IPS-11a (cell line): Measurements from ENCODE around the gene MAP3K6.
"Not testable (repeated sequence)": the region's sequence is repeated elsewhere in the genome, so short reads cannot be mapped to it uniquely, and the experiment has no call there.

Source experiments
- H3K4me3 ChIP-seq: one replicate; pipeline ENCODE4 v1.5.1; 2013; ENCODE audit warnings: low read depth, low read length, control low read depth

The MAP3K6 gene

GRCh38 chr1:27395441-27396195 is 28.9 kb upstream of the MAP3K6 start:
- no peak overlapping the region for H3K4me3 ChIP-seq

DNA sequence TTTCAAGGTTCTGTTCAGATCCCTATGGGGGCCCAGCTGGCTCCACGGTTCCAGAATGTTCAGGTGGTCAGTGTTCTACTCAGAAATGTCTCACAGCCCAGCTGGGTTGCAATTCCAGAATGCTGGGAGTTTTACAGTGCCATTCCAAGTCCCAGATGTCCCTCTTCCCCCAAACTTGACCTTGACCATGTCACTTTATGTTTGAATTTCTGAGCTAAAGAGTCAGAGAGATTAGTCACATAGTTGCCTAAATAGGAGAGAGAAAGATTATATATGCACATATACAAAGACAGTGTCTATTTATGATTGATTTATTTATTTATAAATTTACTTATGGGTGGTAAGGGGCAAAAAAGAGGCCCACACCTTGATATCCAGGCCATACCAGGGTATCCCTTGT is 28.2 kb upstream of the MAP3K6 start:
- no peak overlapping the region for H3K4me3 ChIP-seq

DNA sequence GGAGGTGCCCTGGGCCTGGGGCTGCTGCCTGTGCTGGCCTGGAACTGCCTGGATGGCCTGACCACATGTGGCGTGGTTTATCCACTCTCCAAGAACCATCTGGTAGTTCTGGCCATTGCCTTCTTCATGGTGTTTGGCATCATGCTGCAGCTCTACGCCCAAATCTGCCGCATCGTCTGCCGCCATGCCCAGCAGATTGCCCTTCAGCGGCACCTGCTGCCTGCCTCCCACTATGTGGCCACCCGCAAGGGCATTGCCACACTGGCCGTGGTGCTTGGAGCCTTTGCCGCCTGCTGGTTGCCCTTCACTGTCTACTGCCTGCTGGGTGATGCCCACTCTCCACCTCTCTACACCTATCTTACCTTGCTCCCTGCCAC is 27.5 kb upstream of the MAP3K6 start:
- H3K4me3 ChIP-seq: no peak overlapping the region

- H3K4me3 ChIP-seq: no peak overlapping the region
Observed at GRCh38 chr1:27393641-27394281, 27.0 kb upstream of the MAP3K6 start.

DNA sequence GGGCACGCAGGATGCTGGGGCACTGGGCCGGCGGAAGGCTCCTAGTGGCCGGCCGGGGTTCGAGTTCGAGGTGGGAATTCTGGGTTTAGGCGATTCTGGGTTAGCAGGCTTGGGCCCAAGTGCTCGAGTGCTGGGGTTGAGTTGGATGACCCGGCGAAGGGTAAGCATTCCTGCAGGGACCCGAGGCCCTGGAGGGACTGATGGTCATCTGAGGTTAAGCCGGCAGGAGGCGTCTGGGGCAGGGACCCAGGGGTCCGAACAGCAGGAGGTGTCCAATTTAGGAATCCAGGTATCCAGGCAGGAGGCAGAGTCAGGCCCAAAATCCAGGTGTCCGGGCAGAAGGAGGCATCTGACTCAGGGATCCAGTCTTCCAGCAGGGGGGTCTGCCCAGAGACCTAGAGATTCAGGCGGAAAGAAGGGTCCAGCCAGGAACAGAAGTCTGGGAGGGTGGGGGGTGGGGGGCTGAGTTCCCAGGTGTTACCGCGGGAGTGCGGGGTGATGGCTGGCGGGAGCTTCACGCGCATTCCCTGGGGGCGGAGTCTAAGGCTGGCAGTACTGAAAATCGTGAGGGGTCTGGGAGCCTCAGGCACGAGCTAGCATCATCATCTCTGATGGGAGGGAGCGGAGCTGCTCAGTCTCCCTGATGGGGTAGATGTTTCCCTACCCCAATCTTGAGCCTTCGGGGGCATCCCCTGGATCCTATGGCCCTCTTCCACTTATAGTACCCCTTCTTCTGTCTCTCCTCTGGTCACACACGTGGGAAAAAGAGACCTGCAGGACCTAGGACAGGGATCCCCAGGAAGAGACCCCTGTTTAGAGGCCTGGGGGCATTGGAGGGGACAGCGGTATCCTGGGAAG is 26.2 kb upstream of the MAP3K6 start:
- H3K4me3 ChIP-seq: peak overlapping the region; percentile 76

DNA sequence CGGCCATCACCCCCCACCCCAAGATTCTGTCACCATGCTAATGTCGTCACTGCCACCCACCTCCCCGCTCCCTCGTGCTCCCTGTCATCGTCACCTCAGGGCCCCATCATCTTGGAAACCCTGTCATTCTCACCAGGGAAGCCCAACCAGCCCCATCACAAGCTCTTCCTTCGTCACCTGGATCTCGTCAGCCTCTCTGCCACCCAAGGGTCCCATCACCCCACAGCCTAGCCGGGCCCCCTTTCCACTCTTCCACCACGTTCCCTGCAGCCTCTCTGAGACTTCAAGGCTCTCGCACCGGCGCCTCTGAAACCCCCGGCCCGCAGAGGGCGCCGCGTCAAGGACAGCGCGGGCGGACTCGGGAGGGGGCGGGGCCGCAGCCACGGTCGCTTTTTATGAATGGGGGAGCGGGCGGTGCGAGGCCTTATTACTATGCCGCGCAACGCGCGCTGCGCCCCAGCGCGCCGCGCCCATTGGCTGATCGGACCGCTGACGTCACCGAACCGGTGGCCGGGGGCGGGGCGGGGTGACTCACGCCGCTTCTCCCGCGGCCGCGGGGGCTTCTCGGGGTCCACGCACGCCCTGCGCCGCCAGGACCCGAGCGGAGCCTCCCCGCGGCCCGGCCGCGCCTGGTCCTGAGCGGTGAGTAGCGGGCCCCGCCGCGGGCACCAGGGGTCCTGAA is 25.5 kb upstream of the MAP3K6 start, which contains the start of gene GPR3:
Gene GPR3 (plus strand): TSS at position 527 of the 682 bp plus-strand sequence. CDS start 1,177 bp downstream, outside the sequence.
- H3K4me3 ChIP-seq: peak within 1 kb of the TSS; percentile 76

GRCh38 chr1:27391511-27392095 is 24.8 kb upstream of the MAP3K6 start:
- H3K4me3 ChIP-seq: peak overlapping the region; percentile 6

DNA sequence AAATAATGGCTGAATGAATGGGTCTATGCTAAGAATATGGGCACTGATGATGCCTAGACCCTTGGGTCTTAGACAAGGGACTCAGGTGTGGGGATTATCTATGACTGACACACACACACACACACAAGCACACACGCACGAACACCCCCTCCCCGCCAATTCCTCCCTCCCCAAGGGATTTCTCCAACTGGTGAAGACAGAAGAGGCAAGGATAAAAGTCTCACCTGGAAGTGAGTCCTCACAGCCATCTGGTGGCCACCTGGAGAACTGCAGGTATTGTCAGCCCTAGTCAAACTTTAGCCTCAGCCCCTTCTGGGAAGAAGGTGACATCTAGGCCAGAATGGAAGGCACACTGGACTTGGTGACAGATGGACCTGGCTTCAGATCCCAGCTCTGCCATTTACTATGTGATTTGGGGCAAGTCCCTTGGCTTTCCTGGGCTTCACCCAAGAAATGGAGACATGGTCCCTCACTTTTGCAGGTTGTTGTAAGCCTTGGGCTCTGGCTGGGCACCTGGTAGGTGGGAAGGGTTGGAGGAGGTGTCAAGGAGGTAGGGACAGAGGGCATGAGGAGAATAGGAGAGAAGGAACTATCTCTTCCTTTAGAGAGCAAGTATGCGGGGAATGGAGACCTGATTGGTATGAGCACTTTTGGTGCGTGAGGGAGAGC is 21.7 kb upstream of the MAP3K6 start:
- H3K4me3 ChIP-seq: no peak overlapping the region

DNA sequence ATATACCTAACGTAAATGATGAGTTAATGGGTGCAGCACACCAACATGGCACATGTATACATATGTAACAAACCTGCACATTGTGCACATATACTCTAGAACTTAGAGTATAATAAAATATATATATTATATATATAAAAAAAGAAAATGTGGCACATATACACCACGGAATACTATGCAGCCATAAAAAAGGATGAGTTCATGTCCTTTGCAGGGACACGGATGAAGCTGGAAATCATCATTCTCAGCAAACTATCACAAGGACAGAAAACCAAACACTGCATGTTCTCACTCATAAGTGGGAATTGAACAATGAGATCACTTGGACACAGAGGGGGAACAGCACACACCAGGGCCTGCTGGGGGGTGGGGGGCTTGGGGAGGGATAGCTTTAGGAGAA is 18.0 kb upstream of the MAP3K6 start:
- not testable (repeated sequence) for H3K4me3 ChIP-seq

DNA sequence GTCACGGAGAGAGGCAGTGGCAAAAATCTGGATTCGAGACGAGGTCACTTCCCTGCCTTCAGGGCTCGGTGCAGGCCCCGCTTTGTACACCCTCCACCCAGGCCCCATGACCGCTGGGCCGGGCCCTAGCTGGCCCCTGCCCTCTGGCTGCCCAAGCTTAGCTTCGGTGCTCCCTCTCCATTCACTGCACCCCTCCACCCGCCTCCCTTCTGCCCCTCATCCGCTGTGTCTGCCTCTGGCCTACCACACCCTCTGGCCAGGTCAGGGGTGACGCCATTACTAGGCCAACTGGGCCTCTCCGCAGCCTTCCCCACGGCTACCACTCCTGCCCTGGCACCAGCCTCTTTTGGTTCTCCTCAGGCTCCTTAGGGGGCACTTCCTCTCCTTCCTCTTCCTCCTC is 16.9 kb upstream of the MAP3K6 start:
- H3K4me3 ChIP-seq: no peak overlapping the region

GRCh38 chr1:27383039-27383605 is 16.4 kb upstream of the MAP3K6 start, which contains the start of gene CD164L2:
Gene CD164L2 (minus strand): TSS chr1:27383333. CDS start chr1:27383239, 94 bp downstream.
- H3K4me3 ChIP-seq: peak within 1 kb of the TSS; percentile 39

- H3K4me3 ChIP-seq: no peak overlapping the region
Observed at GRCh38 chr1:27381969-27382762, 15.4 kb upstream of the MAP3K6 start.

DNA sequence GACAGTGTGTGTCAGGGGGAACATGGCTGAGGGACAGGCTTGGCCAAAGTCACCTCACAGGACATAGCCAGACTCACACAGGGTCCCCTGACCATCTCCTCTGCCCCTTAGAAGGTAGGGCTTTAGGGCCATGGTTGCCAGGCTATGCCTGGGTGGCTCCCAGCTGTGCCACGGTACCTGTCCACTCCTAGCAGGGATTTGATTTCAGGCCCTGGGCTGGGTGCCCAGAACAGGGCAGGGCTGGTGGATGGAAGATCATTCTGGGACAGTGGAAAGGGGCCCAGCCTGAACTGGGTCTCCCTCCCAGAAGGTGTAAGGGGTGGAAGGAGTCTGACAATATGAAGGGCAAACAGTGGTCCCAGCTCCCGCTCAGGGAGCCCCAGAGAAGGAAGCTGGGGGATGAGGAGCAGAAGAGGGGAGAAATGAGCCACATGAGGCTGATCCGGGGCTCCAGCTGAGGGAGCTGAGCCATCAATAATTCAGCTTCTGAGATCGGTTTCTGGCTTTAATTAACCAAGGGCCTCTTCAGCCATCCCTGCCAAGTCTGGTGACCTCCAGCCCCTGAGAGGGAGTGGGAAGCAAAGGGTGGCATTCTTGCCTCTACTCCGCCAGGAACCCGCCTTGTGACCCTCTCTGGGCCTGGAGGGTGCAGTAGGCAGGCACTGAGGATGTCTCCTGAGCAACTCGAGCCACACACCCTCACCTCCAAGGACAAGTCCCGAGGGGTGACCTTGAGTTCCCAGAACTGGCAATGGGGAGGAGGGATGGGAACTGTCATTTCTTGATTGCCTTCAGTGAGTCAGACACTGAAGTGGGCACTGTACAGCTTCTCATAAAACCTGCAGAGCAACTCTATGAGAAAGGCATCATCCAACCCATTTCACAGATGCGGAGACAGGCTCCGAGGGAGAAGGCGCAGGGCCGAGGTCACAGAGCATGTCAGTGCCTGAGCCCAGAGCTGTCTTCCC is 14.3 kb upstream of the MAP3K6 start:
- no peak overlapping the region for H3K4me3 ChIP-seq

GRCh38 chr1:27380224-27380623 is 13.5 kb upstream of the MAP3K6 start:
- no peak overlapping the region for H3K4me3 ChIP-seq

DNA sequence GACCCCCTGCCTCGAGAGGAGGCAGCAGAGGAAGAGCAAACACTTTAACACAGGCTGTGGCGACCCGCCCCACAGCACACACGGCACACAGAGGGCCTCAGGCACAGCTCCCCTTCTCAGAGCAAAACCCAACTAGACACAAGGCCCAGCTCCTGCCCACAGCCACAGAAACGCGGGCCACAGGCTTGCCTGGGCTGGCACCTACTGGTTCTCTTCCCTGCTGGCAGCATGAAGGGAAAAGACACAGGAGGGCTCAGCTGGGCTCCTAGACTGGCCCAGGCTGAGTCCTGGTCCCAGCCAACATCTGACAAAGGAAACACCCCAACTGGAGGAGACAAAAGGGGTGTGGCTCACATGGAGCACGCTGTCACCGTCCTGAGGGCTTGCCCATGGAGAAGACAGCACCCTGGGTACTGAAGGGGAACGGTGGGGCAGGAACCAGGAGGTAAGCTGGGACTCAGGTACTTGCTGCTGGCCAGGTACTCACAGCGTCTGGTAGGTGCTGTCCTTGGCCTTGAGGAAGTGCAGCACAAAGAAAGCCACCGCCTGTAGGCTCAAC is 12.9 kb upstream of the MAP3K6 start:
- H3K4me3 ChIP-seq: no peak overlapping the region

- no peak overlapping the region for H3K4me3 ChIP-seq
Observed at GRCh38 chr1:27377760-27378495, 11.2 kb upstream of the MAP3K6 start.
